GM21390 (cell line): ENCODE data around the gene LYL1.

Source experiments
- ATAC-seq: cut with Tn5 transposase; IDR thresholded peaks from one replicate; pipeline ENCODE4 v1.9.1; 2021; ENCODE audit not compliant: unreplicated experiment

The LYL1 gene

GRCh38 chr19:13130886-13131490 lies 28.3 kb upstream of the LYL1 start:
- ATAC-seq, result no peak

- ATAC-seq, result no peak
These were observed 26.7 kb upstream of the LYL1 start for GRCh38 chr19:13129384-13129783.

- no peak for ATAC-seq
These were observed 25.9 kb upstream of the LYL1 start for GRCh38 chr19:13128583-13128982.

- no peak for ATAC-seq
These were observed 25.3 kb upstream of the LYL1 start for GRCh38 chr19:13127811-13128575.

- no peak for ATAC-seq
These were observed 24.4 kb upstream of the LYL1 start for GRCh38 chr19:13127051-13127450.

- ATAC-seq, result no peak
These were observed 20.6 kb upstream of the LYL1 start for GRCh38 chr19:13122980-13123957.

- no peak for ATAC-seq
These were observed 19.7 kb upstream of the LYL1 start for GRCh38 chr19:13122275-13122878.

- no peak for ATAC-seq
These were observed 19.1 kb upstream of the LYL1 start for GRCh38 chr19:13121551-13122274.

- no peak for ATAC-seq
These were observed 18.2 kb upstream of the LYL1 start for GRCh38 chr19:13120817-13121216.

GRCh38 chr19:13120031-13120430 lies 17.4 kb upstream of the LYL1 start:
- no peak for ATAC-seq

- no peak for ATAC-seq
These were observed 17.0 kb upstream of the LYL1 start for GRCh38 chr19:13119627-13120026.

GRCh38 chr19:13118424-13119193 lies 16.0 kb upstream of the LYL1 start:
- peak; percentile 3 for ATAC-seq

- peak; percentile 55 for ATAC-seq
These were observed 15.2 kb upstream of the LYL1 start, which contains the start of gene NACC1 for GRCh38 chr19:13117772-13118423. NACC1 (plus strand) TSS chr19:13118264; CDS start chr19:13135208, 16,944 bp downstream.

- no peak for ATAC-seq
These were observed 14.6 kb upstream of the LYL1 start for GRCh38 chr19:13117176-13117771.

- ATAC-seq, result no peak
These were observed 13.9 kb upstream of the LYL1 start, which contains the start of gene TRMT1 for GRCh38 chr19:13116282-13117175. TRMT1 (minus strand) TSS chr19:13116740; CDS start chr19:13116399, 341 bp downstream.

- ATAC-seq, result no peak
These were observed 13.3 kb upstream of the LYL1 start for GRCh38 chr19:13115936-13116281.

- no peak for ATAC-seq
These were observed 9.9 kb upstream of the LYL1 start for GRCh38 chr19:13112555-13112954.
